ENCODE results near the gene HK3. TPM values are rescaled to one million over a fixed set of nuclear protein-coding genes. Genes with fewer than 3 reads are reported as not detected.

The HK3 gene
- total and polyA plus RNA-seq, 9 of the 15 experiments (the other 6 are each of a cell fraction or from before 2014, with no cell fraction given): 0.16 TPM; not detected in 8

DNA sequence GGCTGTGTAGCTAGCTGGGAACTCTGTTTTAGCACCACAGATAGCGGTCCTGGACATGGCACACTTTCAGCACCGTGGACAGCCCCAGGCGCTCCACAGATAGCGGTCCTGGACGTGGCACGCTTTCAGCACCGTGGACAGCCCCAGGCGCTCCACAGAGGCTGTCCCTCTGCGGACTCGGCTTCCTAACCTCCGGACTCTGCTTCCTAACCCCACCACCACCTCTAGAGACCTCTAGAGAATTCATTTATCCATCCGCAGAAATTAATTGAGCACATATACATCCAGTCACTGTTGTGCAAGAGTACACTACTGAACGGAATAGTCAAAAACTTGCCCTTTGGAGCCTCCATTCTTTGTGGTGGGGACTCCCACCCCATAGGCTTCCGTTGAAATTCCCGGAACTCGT is 61.4 kb downstream of the HK3 start (continued):
- TF ChIP-seq TAF1 (IDR thresholded peaks at IDR 0.05; ENCODE audit: control insufficient read depth, extremely low read depth, insufficient read depth, low read length, severe bottlenecking) (no peak), STAT5B (CRISPR knock-in tag; IDR thresholded peaks at IDR 0.05) (no peak), CXXC5 (CRISPR knock-in tag; IDR thresholded peaks at IDR 0.05) (peak; percentile 95), ZBTB1 (CRISPR knock-in tag; IDR thresholded peaks at IDR 0.05; ENCODE audit: borderline replicate concordance, low read depth) (peak; percentile 97), ZNF121 (CRISPR knock-in tag; conservative IDR thresholded peaks at IDR 0.05) (peak; percentile 59), TEAD2 (tag; IDR thresholded peaks at IDR 0.05) (peak; percentile 65; the same call in 1 of the 2 replicates), U2AF1 (optimal IDR thresholded peaks at IDR 0.05; ENCODE audit: low read depth, low read length) (no peak), POLR2H (tag; IDR thresholded peaks at IDR 0.05; ENCODE audit: low read depth) (no peak), TEAD1 (CRISPR knock-in tag; IDR thresholded peaks at IDR 0.05) (peak; percentile 90 to 99), EHMT2 (IDR thresholded peaks at IDR 0.05) (peak; percentile 100), STAT5A (IDR thresholded peaks at IDR 0.05; ENCODE audit: borderline replicate concordance, low read length) (no peak), ZNF23 (CRISPR knock-in tag; IDR thresholded peaks at IDR 0.05) (no peak), IRF2 (CRISPR knock-in tag; IDR thresholded peaks at IDR 0.05) (peak; percentile 97), NFXL1 (CRISPR knock-in tag; IDR thresholded peaks at IDR 0.05) (no peak), PPARD (CRISPR knock-in tag; IDR thresholded peaks at IDR 0.05) (no peak), ARNT (IDR thresholded peaks at IDR 0.05) (no peak), TCF3 (CRISPR knock-in tag; IDR thresholded peaks at IDR 0.05) (peak; percentile 66), PYGO2 (tag; IDR thresholded peaks at IDR 0.05) (0 out of 2 replicates have a peak, but pooled peaks have one; percentile 41), ETV5 (CRISPR knock-in tag; IDR thresholded peaks at IDR 0.05; ENCODE audit: low read depth) (peak; percentile 97), ZNF644 (tag; IDR thresholded peaks at IDR 0.05; ENCODE audit: low read depth) (peak; percentile 99), CBX5 (IDR thresholded peaks at IDR 0.05; ENCODE audit: borderline replicate concordance, low read depth) (no peak)
- TF ChIP-seq, protein P1, sequence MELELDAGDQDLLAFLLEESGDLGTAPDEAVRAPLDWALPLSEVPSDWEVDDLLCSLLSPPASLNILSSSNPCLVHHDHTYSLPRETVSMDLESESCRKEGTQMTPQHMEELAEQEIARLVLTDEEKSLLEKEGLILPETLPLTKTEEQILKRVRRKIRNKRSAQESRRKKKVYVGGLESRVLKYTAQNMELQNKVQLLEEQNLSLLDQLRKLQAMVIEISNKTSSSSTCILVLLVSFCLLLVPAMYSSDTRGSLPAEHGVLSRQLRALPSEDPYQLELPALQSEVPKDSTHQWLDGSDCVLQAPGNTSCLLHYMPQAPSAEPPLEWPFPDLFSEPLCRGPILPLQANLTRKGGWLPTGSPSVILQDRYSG (tag; conservative IDR thresholded peaks at IDR 0.05; ENCODE audit: low read depth): peak; percentile 90
- TF ChIP-seq, protein P2, sequence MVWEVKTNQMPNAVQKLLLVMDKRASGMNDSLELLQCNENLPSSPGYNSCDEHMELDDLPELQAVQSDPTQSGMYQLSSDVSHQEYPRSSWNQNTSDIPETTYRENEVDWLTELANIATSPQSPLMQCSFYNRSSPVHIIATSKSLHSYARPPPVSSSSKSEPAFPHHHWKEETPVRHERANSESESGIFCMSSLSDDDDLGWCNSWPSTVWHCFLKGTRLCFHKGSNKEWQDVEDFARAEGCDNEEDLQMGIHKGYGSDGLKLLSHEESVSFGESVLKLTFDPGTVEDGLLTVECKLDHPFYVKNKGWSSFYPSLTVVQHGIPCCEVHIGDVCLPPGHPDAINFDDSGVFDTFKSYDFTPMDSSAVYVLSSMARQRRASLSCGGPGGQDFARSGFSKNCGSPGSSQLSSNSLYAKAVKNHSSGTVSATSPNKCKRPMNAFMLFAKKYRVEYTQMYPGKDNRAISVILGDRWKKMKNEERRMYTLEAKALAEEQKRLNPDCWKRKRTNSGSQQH (CRISPR knock-in tag; IDR thresholded peaks at IDR 0.05): no peak
- TF ChIP-seq, protein P3, sequence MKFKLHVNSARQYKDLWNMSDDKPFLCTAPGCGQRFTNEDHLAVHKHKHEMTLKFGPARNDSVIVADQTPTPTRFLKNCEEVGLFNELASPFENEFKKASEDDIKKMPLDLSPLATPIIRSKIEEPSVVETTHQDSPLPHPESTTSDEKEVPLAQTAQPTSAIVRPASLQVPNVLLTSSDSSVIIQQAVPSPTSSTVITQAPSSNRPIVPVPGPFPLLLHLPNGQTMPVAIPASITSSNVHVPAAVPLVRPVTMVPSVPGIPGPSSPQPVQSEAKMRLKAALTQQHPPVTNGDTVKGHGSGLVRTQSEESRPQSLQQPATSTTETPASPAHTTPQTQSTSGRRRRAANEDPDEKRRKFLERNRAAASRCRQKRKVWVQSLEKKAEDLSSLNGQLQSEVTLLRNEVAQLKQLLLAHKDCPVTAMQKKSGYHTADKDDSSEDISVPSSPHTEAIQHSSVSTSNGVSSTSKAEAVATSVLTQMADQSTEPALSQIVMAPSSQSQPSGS (CRISPR knock-in tag; IDR thresholded peaks at IDR 0.05): peak; percentile 95
- TF ChIP-seq, protein P4, sequence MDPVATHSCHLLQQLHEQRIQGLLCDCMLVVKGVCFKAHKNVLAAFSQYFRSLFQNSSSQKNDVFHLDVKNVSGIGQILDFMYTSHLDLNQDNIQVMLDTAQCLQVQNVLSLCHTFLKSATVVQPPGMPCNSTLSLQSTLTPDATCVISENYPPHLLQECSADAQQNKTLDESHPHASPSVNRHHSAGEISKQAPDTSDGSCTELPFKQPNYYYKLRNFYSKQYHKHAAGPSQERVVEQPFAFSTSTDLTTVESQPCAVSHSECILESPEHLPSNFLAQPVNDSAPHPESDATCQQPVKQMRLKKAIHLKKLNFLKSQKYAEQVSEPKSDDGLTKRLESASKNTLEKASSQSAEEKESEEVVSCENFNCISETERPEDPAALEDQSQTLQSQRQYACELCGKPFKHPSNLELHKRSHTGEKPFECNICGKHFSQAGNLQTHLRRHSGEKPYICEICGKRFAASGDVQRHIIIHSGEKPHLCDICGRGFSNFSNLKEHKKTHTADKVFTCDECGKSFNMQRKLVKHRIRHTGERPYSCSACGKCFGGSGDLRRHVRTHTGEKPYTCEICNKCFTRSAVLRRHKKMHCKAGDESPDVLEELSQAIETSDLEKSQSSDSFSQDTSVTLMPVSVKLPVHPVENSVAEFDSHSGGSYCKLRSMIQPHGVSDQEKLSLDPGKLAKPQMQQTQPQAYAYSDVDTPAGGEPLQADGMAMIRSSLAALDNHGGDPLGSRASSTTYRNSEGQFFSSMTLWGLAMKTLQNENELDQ (CRISPR knock-in tag; IDR thresholded peaks at IDR 0.05; ENCODE audit: borderline replicate concordance): peak; percentile 99

Measured in K562 (cell line).